HS-5 (cell line): ENCODE results near the gene GCLC.
"Not testable (repeated sequence)": the region's sequence is repeated elsewhere in the genome, so short reads cannot be mapped to it uniquely, and the experiment has no call there.

ENCODE experiments used
- DNase-seq: peaks from one replicate; pipeline ENCODE4 v3.0.0-alpha.2; 2012; ENCODE audit warnings: low read depth

The GCLC gene

DNA sequence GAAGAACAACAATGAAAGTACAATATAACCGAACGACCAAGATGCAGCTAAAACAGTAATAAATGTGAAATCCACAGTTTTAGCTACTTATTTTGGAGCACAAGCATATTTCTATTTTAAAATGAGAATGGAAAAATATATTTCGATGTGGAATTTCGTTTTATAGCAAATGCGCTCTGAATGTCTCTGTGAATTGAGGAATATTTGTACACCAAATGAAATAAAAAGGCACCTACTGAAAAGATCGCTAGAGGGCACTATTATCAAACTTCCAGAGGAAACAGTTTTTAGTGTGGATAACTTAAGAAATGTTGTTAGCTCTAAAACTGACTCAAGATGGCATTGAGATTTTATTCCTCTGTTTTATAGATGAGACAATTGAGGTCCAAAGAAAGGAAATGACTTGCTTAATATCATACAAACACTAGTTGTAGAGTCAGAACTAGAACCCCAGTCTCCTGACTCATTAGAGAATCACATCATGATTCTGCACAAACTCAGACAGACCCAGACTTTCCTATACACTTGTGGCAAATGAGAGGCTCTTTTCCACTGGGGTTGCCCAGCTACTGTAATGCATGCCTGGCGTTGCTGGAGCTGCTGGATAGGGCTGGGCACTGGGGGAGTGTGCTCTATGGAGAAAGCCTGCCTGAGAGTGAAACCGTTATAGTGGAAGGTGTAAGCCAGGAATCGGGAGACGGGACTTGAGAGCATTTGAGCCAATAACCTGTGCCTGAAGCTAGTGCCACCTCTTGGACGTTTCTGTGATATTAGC is 51.9 kb downstream of the GCLC start:
- peak; percentile 49 for DNase-seq

DNA sequence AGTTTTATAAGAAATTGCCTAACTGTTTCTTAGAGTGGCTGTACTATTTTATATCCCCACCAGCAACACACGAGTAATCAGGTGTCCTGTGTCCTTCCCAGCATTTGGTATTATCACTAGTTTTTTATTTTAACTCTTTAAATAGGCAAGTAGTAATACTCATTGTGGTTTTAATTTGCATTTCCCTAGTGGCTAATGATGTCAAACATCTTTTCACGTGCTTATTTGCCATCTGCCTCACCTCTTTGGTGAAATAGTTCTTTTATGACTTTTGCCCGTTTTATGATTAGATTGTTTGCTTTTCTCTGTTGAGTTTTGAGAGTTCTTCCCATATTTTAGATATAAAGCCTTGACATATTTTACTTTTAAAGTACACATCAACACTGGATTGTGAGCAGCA is 57.8 kb downstream of the GCLC start:
- DNase-seq = no peak

DNA sequence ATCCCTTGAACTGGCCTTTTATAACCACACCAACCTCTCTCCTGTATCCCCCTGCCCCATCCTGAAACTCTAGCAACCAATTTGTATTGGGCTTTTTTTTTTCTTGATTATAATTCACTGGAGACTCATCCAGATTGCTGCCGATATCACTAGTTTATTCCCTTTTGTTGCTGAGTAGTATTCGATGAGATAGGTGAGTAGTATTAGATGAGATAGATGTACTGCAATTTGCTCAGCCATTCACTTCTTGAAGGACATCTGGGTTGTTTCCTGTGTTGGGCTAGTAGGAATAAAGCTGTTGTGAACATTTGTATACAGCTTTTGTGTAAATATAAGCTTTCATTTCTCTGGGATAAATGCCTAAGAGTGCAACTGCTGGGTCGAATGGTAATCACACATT is 58.2 kb downstream of the GCLC start:
- no peak for DNase-seq

DNA sequence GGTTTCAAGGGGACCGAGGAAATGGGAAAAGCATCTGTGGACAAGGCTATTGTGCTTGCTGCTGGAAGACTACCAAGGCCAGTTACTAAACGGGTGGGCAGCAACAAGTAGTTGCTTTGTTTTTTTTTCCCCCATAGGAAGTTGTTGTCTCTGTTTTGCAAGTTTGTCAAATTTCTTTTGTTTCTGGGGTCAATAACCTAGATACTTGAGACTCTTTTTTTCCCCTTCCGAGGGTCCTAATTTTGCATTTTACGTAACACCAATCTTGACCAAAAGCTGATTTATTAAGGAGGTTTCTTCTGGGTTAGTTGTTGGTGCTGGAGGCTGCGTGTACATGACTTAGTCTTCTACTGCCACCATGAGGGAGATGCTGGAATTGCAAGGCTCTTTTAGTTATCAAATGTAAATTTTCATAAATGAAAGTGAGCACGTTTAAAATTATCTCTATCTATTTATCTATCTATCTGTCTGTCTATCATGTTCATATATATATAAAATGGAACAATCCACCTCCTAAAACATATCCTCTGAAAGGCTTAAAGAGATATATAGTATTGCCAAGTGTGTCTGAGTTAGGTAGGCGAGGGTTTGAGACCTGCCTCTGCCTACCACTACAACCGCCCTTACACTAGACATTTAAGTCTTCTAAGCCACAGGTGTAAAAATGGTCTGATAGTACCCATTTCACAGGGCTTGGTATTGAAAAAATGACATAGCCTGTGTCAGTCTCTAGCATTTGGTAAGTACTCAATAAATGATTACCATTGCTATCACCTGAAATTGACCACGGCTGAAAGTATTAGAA is 60.2 kb downstream of the GCLC start:
- peak; percentile 47 for DNase-seq

DNA sequence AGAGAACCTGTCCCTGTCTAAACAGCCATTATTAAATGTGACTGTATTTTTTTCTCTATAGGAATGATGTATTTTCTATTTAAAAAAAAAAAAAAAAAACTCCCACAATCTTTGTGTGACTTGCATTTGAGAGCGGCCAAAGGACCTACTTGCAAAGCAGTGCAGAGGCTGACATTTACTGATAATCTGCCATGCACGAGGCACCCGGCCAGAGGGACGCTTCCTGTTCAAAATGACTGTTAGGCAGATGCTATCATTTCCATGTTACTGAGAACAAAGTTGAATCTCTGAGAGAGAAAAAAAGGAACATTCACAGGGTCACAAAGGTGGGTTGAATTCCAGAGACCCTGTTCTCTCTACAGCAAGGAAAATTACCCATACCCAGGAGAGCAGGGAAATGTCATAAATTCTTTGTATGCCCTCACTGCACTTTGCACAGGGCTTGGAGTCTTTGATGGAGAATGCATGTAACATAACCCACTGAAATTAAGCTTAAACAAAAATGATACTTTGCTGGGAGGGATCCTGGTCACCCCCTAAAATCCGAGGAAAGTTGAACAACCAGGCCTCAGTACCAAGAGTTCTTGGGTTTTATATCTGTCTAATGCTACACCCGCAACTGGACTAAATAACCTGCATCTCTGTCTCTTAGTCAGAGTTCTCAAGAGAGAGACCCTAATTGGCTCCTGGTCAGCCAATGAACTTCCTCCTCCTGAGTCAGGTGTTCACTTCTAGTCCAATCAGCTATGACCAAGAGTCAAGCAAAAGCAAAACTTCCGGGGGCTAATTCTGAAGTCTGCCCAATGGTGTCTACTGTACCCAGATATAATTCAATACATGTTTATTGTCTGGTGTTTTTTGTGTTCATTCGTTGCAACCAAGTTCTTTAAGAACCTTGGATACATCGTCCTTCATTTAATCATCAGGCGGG is 61.2 kb downstream of the GCLC start:
- no peak for DNase-seq

DNA sequence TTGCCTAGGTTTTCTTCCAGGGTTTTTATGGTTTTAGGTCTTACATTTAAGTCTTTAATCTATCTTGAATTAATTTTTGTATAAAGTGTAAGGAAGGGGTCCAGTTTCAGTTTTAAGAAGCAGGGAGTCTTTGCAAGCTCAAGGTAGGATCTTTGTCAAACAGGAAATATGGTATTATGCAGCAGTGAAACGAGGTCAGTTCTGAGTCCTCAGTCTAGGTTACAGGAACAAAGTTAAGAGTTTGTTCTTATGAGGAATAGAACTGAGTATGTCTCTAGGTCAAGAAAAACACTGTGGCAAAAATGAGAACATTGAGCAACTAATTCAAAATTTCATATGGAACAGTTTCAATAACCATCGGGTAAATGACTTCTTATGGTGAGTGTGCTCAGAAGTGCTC is 63.6 kb downstream of the GCLC start:
- DNase-seq = no peak

DNA sequence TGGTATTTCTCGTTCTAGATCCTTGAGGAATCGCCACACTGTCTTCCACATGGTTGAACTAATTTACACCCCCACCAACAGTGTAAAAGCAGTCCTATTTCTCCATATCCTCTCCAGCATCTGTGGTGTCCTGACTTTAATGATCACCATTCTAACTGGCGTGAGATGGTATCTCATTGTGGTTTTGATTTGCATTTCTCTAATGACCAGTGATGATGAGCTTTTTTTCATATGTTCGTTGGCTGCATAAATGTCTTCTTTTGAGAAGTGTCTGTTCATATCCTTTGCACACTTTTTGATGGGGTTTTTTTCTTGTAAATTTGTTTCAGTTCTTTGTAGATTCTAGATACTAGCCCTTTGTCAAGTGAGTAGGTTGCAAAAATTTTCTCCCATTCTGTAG is 64.1 kb downstream of the GCLC start:
- DNase-seq = not testable (repeated sequence)

DNA sequence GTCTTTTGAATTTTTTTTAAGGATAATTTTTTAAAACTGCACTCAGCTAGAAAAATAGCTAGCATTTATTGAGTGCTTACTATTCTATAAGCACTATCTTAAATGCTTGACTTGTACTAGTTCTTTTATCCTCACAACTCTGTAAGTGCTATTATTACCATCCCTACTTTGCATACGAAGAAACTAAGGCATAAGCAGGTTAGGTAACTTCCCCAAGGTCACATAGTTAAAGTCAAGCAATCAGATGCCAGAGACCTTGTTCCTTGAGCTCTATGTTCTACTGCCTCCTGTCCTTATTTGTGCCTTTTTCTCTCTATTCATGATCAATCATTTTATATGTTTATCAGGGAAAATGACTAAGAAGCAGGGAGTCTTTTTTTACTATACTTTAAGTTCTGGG is 65.0 kb downstream of the GCLC start:
- no peak for DNase-seq

DNA sequence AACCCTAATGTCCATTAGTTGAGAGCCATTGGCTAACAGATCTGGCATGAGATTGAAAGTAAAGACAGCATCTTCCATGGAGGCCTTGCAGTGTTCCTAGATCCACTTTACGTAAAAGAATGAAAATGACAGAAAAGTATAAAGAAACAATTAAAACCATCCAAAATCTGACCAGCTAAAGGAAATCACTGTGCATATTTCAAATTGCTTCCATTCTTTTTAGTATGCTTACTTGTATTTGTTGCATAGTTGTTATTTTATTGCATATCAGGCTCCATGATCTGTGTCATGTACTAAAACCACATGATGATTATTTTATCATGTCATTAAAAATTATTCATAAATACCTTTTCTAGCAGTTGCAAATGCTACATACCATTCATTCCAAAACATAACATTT is 67.9 kb downstream of the GCLC start:
- DNase-seq = no peak

DNA sequence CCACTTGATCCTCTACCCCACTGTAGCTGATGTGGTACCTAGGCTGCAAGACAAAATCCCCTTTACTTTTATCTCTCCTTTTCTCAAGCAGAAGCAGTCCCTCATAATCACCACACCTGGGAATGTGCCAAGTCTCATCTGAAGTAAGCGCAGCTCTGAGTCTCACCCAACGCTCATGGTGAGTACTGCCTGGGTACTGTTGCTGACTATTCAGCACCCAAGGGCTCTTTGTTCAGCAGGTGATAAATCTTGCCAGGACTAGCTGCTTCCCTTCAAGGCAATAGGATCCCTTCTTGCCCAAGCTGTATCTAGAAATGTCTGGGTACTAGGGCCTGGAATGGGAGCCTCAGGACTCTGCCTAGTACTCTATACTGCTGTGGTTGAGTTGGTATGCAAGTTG is 70.9 kb downstream of the GCLC start:
- DNase-seq = no peak

DNA sequence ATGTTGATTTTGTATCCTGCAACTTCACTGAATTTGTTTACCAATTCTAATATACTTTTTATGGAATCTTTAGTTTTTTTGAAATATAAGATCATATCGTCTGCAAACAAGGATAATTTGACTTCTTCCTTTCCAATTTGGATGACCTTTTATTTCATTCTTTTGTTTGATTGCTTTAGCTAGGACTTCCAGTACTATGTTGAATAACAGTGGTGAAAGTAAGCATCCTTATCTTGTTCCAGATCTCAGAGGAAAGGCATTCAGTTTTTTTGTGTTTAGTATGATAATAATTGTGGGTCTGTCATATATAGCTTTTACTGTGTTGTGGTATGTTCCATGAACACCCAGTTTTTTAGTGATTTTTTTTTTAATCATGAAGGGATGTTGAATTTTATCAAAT is 75.7 kb downstream of the GCLC start:
- no peak for DNase-seq

DNA sequence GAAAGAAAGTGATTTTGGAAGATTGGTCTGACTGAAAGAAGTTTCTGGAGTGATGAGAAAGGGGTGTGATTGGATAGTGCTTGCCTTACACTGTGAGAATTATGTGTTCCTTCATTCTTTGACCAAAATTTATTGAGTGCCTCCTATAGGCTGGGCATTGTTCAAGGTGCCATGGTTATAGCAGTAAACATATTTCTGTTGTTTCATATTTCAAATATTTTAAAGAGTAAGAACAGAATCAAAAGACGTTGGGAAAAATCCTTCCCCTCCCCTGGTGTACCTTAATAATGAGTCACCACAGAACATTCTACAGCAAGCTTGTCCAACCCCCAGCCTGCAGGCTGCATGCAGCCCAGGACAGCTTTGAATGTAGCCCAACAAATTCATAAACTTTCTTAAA is 78.6 kb downstream of the GCLC start:
- no peak for DNase-seq

DNA sequence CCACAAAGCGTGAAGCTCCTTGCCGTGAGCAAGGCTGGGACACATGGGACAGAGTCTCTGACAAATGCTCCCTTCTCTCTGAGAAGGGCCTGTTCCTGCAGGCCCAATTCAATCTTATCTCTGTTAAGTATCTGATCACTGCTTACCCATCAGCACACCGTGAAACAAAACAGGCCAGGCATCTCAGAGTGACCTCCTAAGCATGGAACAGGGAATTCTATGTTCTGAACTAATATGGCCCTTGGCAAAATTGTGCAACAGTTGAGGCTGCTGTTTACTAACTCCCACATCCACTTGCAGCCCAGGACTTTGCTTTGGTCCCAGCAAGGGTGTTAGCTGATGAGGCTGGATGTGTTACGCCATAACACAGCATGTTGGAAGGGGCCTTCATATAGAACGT is 79.2 kb downstream of the GCLC start:
- DNase-seq = no peak

DNA sequence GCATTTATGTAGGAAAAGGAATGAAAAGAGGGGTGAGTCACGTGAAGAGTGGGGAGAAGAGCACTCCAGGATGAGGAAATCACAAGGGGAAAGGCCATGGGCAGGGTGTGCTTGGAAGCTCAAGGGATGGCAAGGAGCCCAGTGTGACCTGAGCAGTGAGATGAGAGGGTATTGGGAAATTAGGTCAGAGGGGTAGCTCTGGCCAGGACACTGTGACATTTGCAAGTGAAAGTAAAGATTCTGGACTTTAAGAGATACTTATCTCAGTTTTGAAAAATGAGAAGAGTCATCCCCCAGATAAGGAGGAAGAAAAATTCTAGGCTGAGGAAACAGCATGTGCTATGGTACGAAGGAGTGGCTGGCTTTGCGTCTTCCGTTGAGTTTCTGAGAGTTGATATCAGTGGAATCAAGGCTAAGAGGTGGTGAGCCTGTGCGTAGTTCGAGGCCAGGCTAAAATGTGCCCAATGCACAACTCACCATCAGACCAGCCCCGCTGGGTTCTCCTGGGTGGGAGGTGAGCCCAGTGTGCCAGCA is 79.9 kb downstream of the GCLC start:
- no peak for DNase-seq

DNA sequence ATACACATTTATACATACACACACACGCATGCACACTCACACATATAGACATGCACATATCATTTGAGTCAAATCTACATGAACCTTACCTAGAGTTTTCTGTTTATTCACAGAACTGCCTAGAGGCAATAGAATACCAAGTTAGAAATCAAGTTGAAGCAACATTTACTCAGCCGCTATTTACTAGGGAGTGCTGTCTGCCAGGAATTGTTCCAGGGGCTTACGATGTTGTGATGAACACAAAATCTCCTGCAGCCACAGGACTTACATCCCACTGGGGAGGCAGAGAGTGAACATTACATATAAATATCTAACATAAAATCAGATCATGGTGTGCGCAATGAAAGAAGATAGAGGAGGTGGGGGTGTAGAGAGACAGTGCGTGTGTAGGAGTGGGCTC is 80.4 kb downstream of the GCLC start:
- no peak for DNase-seq

DNA sequence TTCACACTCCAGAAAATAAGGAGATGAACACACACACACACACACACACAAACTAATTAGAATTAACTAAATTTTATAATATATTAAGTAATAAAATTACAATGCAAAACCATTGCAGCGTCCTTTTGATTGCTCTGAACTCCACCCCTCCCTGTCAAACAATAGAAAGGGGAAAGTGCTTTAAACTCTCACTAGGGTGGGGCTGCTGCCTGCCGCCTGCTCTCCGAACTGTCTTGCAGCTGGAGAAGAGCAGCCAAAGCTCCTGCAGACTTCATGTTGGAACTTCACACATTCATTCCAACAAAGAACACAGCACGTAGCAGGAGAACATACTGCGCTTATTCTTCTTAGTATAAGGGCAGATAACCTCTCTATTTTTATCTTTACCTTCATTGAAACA is 83.2 kb downstream of the GCLC start:
- DNase-seq = no peak

DNA sequence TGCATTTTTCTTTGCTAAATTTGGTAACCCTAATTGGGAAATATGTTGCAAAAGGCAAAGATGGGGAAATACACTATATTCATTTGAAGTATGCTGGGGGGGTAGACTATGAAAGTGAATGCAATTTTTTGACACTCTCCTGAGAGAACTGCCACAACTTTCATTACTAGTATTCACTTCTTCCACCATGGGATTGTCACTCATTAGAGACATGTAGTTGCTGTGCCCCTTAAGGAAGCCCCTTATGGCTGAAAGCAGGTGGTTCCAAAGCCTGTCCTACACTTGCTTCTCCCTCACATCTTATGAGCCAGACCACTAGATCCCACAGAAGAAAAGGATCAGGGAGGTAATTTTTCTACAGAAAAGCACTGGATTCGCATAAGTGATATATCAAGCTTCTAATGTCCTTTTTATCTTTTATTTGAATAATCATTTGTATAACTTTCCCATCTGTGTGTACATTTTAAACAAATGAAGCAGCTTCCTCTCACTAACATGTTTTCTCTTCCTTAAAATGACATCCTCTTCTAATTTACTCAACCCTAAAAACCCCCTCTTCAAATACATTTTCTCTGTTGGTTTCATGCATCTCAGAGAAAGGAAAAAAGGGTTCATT is 83.8 kb downstream of the GCLC start:
- no peak for DNase-seq

DNA sequence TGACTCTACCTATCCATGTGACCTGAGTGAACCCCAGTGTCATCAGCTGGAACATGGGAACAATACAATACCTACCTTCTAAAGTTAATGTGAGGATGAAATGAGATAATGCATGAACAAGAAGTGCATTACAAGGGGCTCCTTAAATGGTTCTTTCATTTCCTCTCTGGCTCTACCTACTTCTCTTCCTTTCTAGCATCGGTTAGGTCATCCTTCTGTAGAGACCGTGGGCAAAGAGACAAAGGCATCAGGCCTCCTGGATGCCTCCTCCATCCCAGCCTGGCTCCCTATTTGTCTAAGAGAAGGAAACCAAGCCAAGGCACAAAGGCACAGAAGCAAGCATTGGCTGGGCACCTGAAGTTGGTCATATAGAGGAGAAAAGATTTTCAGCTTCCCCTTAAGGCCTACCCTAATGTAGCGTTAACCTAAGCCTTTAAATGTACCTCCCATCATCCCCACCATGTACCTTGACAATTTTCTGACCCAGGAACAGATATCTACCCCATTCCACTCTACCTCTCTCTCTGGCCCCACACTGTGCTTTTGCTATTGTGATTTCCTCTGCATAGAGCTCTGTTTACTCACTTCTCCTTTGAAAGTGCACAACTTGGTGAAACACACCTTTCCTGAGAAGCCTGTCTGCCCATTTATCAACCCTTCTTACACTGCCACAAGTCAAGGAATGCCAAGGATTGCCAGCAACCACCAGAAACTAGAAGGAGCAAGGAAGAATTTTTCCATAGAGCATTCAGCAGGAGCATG is 86.6 kb downstream of the GCLC start:
- no peak for DNase-seq

DNA sequence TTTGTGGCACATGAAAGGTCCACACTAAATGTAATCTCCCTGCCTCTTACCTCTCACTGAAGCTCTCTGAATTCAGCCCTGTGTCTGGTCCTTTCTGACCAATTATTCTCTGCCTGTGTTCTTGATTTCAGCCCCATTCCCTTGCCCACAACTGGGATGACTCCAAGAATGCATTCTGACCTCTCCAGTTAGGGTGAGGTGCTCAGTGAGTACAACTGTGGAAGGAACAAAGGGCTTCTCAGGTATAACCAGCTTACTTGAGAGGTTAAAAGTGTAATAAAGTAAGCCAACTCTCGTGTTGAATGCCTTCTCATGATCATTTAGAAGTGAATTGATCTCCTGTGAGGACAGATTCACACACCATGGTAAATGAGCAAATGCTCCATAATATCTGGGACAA is 88.1 kb downstream of the GCLC start:
- DNase-seq = no peak

DNA sequence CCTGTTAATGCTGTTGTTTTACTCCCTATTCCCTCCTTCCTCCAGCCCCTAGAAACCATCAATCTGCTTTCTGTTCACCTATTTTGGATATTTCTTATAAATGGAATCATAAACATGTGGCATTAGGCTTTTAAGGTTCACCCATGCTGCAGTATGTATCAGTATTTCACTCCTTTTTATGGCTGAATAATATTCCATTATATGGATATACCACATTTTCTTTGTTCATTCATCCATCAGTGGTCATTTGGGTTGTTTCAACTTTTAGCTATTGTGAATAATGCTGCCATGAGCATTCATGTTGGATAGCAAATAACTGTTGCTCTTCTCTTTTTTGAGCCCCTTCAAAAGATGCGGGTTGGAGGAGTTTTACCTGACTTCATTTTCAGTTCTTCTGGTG is 89.2 kb downstream of the GCLC start:
- no peak for DNase-seq

DNA sequence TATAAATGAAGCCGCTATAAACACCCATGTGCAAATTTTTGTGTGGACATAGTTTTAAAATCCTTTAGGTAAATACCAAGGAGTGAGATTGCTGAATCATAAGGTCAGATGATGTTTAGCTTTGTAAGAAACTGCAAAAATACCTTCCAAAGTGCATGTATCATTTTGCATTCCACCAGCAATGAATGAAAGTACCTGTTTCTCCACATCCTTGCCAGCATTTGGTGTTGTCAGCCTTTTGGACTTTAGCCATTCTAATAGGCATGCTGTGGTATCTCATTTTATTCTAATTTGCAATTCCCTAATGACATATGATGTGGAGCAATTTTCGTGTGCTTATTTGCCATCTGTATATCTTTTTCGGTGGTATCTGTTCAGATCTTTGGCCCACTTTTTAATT is 93.7 kb downstream of the GCLC start:
- DNase-seq = no peak
